IMR-90 (cell line): ENCODE data around the gene IRF2BP1. TPM values are rescaled to one million over a fixed set of nuclear protein-coding genes. Genes with fewer than 3 reads are reported as not detected.

Source experiments
- ATAC-seq: fragments of 200-7000 bp; cut with Tn5 transposase; 2 replicates; pipeline ENCODE4 v1.9.1; 2020; ENCODE audit warnings: low read depth, mild to moderate bottlenecking, moderate library complexity
- BruUV-seq: library from RNA; stranded (reverse); fragments of 400-500 nt; replicated peaks from 2 replicates; lab custom pipeline; 2021; lab: Mats Ljungman, UMichigan
- CTCF ChIA-PET: fragments of 300-600 bp; formaldehyde crosslinking; extraction: SDS; loops from one replicate; lab custom pipeline; 2021; ENCODE audit warnings: antibody characterized with exemption; lab: Yijun Ruan, JAX
- POLR2A ChIA-PET: fragments of 300-600 bp; sonication (Branson Sonifier 250); formaldehyde crosslinking; loops from one replicate; lab custom pipeline; 2022; ENCODE audit warnings: antibody characterized with exemption; ENCODE audit not compliant: unreplicated experiment; lab: Charles Lee
- DNase-seq: peaks from one replicate; pipeline ENCODE4 v3.0.0; 2013
- H2AFZ ChIP-seq: replicated peaks from 2 replicates; pipeline ENCODE3; 2013; ENCODE audit warnings: low read length, mild to moderate bottlenecking; ENCODE audit not compliant: poor library complexity
- H2AK5ac ChIP-seq: 2 replicates; pipeline ENCODE4 v1.6.1; 2013; ENCODE audit warnings: low read depth, low read length, inconsistent platforms
- H2AK9ac ChIP-seq: replicated peaks from 2 replicates; pipeline ENCODE3; 2013; ENCODE audit warnings: mild to moderate bottlenecking, low read depth, low read length, moderate library complexity; ENCODE audit not compliant: poor library complexity
- H2BK120ac ChIP-seq: 2 replicates; pipeline ENCODE4 v1.6.1; 2013; ENCODE audit warnings: low read depth, low read length, inconsistent platforms
- H2BK15ac ChIP-seq: 3 replicates; pipeline ENCODE4 v1.6.1; 2013; ENCODE audit warnings: low read depth, low read length, inconsistent platforms
- H2BK20ac ChIP-seq: 2 replicates; pipeline ENCODE4 v1.6.1; 2013; ENCODE audit warnings: low read depth, mild to moderate bottlenecking, inconsistent platforms, low read length, moderate library complexity
- H2BK5ac ChIP-seq: 2 replicates; pipeline ENCODE4 v1.6.1; 2013; ENCODE audit warnings: mild to moderate bottlenecking, low read depth, low read length, inconsistent platforms; ENCODE audit not compliant: poor library complexity, severe bottlenecking
- H3K14ac ChIP-seq: replicated peaks from 2 replicates; pipeline ENCODE4 v1.6.1; 2013; ENCODE audit warnings: low read depth, low read length, inconsistent platforms
- H3K18ac ChIP-seq: 2 replicates; pipeline ENCODE4 v1.6.1; 2013; ENCODE audit warnings: low read depth, low read length, control low read depth
- H3K23ac ChIP-seq: 2 replicates; pipeline ENCODE4 v1.6.1; 2013; ENCODE audit warnings: low read depth, low read length, inconsistent platforms
- H3K27ac ChIP-seq: 2 replicates; pipeline ENCODE4 v1.5.1; 2013; ENCODE audit warnings: mild to moderate bottlenecking, control low read depth, low read length; ENCODE audit not compliant: insufficient read depth
- H3K27me3 ChIP-seq: 2 replicates; pipeline ENCODE4 v1.6.1; 2013; ENCODE audit warnings: low read length; ENCODE audit not compliant: control insufficient read depth, insufficient read depth
- H3K36me3 ChIP-seq: 2 replicates; pipeline ENCODE4 v1.6.1; 2013; ENCODE audit warnings: low read length, mixed read lengths; ENCODE audit not compliant: control insufficient read depth, insufficient read depth
- H3K4ac ChIP-seq: 2 replicates; pipeline ENCODE4 v1.6.1; 2013; ENCODE audit warnings: low read depth, low read length, inconsistent platforms
- H3K4me1 ChIP-seq: 2 replicates; pipeline ENCODE4 v1.6.1; 2013; ENCODE audit warnings: low read length, mixed read lengths; ENCODE audit not compliant: control insufficient read depth, insufficient read depth
- H3K4me2 ChIP-seq: 2 replicates; pipeline ENCODE4 v1.6.1; 2013; ENCODE audit warnings: low read depth, mild to moderate bottlenecking, control low read depth, low read length, moderate library complexity
- H3K4me3 ChIP-seq: 2 replicates; pipeline ENCODE4 v1.5.1; 2013; ENCODE audit warnings: low read depth, mild to moderate bottlenecking, control low read depth, low read length, moderate library complexity; ENCODE audit not compliant: insufficient read depth
- H3K56ac ChIP-seq: 2 replicates; pipeline ENCODE4 v1.6.1; 2013; ENCODE audit warnings: low read length, inconsistent platforms; ENCODE audit not compliant: insufficient read depth; ENCODE audit errors: extremely low read depth
- H3K79me1 ChIP-seq, 2 experiments: 2 replicates each; pipeline ENCODE4 v1.6.1; 2013; ENCODE audit warnings: low read length in 2 of 2, inconsistent platforms in 1 of 2, low read depth in 1 of 2
- H3K9ac ChIP-seq: 2 replicates; pipeline ENCODE4 v1.6.1; 2013; ENCODE audit warnings: low read depth, low read length, control low read depth
- H3K9me1 ChIP-seq: 2 replicates; pipeline ENCODE4 v1.6.1; 2013; ENCODE audit warnings: low read length, inconsistent platforms; ENCODE audit not compliant: insufficient read depth
- H3K9me3 ChIP-seq: 2 replicates; pipeline ENCODE4 v1.6.1; 2013; ENCODE audit warnings: low read length; ENCODE audit not compliant: control insufficient read depth, insufficient read depth
- H4K20me1 ChIP-seq: 2 replicates; pipeline ENCODE4 v1.6.1; 2013; ENCODE audit warnings: low read length, inconsistent platforms; ENCODE audit not compliant: insufficient read depth
- H4K5ac ChIP-seq: 2 replicates; pipeline ENCODE4 v1.6.1; 2013; ENCODE audit warnings: mild to moderate bottlenecking, low read depth, low read length, control low read depth
- H4K8ac ChIP-seq, 2 experiments: 2 replicates each; pipeline ENCODE4 v1.6.1; 2013; ENCODE audit warnings: low read depth in 2 of 2, low read length in 2 of 2, control low read depth in 1 of 2, inconsistent platforms in 1 of 2
- H4K91ac ChIP-seq: 2 replicates; pipeline ENCODE4 v1.6.1; 2013; ENCODE audit warnings: low read depth, low read length, inconsistent platforms; ENCODE audit not compliant: insufficient read depth
- BHLHE40 ChIP-seq: fragments of 150-350 bp; IDR thresholded peaks from 2 replicates; pipeline ENCODE4 v1.6.1; 2016; ENCODE audit warnings: mild to moderate bottlenecking, low read depth, low read length
- ELK1 ChIP-seq: fragments of 150-350 bp; IDR thresholded peaks from 2 replicates; pipeline ENCODE4 v1.6.1; 2016; ENCODE audit warnings: low read depth, mild to moderate bottlenecking, low read length, moderate library complexity, borderline replicate concordance
- FOS ChIP-seq: fragments of 150-350 bp; IDR thresholded peaks from 2 replicates; pipeline ENCODE4 v1.6.1; 2016; ENCODE audit warnings: low read depth, low read length
- RCOR1 ChIP-seq: IDR thresholded peaks from 2 replicates; pipeline ENCODE4 v1.6.1; 2012; ENCODE audit warnings: mild to moderate bottlenecking, low read length, improper control_type of control experiment; ENCODE audit not compliant: insufficient replicate concordance
- WGBS, 2 experiments: methylation state at CpG; one replicate each; pipeline versions ENCODE4 v1.1.5 to v1.1.7; 2013; ENCODE audit warnings: missing lambda C conversion rate in 2 of 2; ENCODE audit not compliant: insufficient read length in 1 of 2; ENCODE audit errors: extremely low coverage in 2 of 2; 5-methylcytosine and 5-hydroxymethylcytosine counted together
- dilution Hi-C: fragments of 300-500 bp; cut with HindIII; formaldehyde crosslinking; loops from one replicate; pipeline ENCODE4 v1.14.3; 2018; ENCODE audit warnings: low sequenced_read_pairs; ENCODE audit not compliant: unreplicated experiment
- in situ Hi-C: fragments of 300-500 bp; cut with MboI; formaldehyde crosslinking; loops from 3 replicates; pipeline ENCODE4 v1.14.3; 2019; ENCODE audit warnings: low sequenced_read_pairs, inconsistent platforms, mixed read lengths
- intact Hi-C: fragments of 100-400 bp; cut with micrococcal nuclease; formaldehyde crosslinking; loops from 2 replicates; pipeline ENCODE4 v1.10.0; 2022
- polyA plus RNA-seq, 3 experiments: library from polyadenylated mRNA; depleted of rRNA; stranded (reverse); fragments of >200 nt; gene quantifications; 2 replicates each; pipeline ENCODE4 v1.2.3, GENCODE V29; 2012; ENCODE audit warnings: low replicate concordance in 1 of 3
- total RNA-seq: library from RNA; depleted of rRNA; stranded (reverse); fragments of >200 nt; gene quantifications from 2 replicates; pipeline ENCODE4 v1.2.3, GENCODE V29; 2012
- TF ChIP-seq, protein P1 (sequence below): conservative IDR thresholded peaks from 2 replicates; pipeline ENCODE4 v1.5.1; 2012; ENCODE audit warnings: mild to moderate bottlenecking, low read depth, low read length, improper control_type of control experiment

Gene IRF2BP1
- total and polyA plus RNA-seq, 2 of the 4 experiments (the other 2 are of a cell fraction), result 4.5 to 8.5 TPM

DNA sequence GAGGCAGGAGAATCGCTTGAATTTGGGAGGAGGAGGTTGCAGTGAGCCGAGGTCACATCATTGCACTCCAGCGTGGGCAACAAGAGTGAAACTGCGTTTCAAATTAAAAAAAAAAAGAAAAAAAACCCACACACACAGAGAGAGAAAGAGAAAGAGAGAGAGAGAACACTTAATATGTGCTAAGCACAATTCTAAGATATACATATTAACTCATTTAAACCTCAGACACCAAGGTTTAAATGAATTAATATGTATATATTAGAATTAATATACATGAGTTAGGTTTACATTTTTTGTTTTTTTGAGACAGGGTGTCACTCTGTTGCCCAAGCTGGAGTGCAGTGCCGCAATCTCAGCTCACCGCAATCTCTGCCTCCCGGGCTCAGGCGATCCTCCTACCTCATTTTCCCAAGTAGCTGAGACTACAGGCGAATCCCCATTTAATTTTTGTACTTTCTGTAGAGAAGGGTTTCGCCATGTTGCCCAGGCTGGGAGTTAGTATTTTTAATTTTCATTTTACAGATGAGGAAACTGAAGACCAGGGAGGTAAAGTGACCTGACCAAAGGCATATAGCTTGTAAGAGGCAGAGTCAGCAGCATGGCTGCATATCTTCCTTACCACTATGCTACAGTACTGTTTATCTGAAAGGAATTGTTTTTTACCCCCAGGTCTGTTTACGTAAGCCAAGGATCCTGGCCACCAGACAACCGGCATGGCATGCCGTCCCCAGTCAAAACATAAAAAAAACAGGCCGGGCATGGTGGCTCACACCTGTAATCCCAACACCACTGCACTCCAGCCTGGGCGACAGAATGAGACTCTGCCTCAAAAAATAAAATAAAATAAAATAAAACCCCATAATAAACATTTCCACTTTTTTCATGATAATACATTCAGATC, 25.3 kb downstream of the IRF2BP1 start:
- peaks cover 2% of the 10 kb centered on the region; the same call in 1 of the 2 replicates for H3K9me3 ChIP-seq
- no peak overlapping the region for H4K91ac ChIP-seq
- H3K23ac ChIP-seq, result no peak overlapping the region
- H4K5ac ChIP-seq, result no peak overlapping the region
- in situ Hi-C loops (no loop called here), intact Hi-C loops (no loop called here), dilution Hi-C loops (no loop called here)
- CTCF ChIA-PET, result no interaction called here
- no peak for ATAC-seq
- H3K27ac ChIP-seq, result no peak overlapping the region
- H2AK5ac ChIP-seq, result no peak overlapping the region
- H2BK120ac ChIP-seq, result no peak overlapping the region
- no peaks in the 10 kb centered on the region for H3K4me1 ChIP-seq
- no peak for DNase-seq
- H3K36me3 ChIP-seq, result peaks cover 14% of the 10 kb centered on the region
- H3K14ac ChIP-seq, result no peak overlapping the region
- BruUV-seq, result no TSS peak
- no peak overlapping the region for H3K4me3 ChIP-seq
- H3K56ac ChIP-seq, result no peak overlapping the region
- TF ChIP-seq FOS, result no peak
- no peak for TF ChIP-seq RCOR1
- no peak for TF ChIP-seq ELK1
- TF ChIP-seq, protein P1, sequence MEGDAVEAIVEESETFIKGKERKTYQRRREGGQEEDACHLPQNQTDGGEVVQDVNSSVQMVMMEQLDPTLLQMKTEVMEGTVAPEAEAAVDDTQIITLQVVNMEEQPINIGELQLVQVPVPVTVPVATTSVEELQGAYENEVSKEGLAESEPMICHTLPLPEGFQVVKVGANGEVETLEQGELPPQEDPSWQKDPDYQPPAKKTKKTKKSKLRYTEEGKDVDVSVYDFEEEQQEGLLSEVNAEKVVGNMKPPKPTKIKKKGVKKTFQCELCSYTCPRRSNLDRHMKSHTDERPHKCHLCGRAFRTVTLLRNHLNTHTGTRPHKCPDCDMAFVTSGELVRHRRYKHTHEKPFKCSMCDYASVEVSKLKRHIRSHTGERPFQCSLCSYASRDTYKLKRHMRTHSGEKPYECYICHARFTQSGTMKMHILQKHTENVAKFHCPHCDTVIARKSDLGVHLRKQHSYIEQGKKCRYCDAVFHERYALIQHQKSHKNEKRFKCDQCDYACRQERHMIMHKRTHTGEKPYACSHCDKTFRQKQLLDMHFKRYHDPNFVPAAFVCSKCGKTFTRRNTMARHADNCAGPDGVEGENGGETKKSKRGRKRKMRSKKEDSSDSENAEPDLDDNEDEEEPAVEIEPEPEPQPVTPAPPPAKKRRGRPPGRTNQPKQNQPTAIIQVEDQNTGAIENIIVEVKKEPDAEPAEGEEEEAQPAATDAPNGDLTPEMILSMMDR, result no peak
- no peak for TF ChIP-seq BHLHE40
- H4K8ac ChIP-seq, result no peak overlapping the region
- POLR2A ChIA-PET, result no interaction called here
- no peaks in the 10 kb centered on the region for H3K9me1 ChIP-seq
- H3K18ac ChIP-seq, result no peak overlapping the region
- no peak overlapping the region for H2BK20ac ChIP-seq
- H3K4me2 ChIP-seq, result no peak overlapping the region
- peaks cover 24% of the 10 kb centered on the region for H4K20me1 ChIP-seq
- no peak overlapping the region for H3K9ac ChIP-seq
- H2AFZ ChIP-seq, result no peak overlapping the region
- peaks cover 26 to 44% of the 10 kb centered on the region in 2 experiments for H3K79me1 ChIP-seq
- no peak overlapping the region for H2AK9ac ChIP-seq
- H3K4ac ChIP-seq, result no peak overlapping the region
- H2BK5ac ChIP-seq, result no peak overlapping the region
- no peak overlapping the region for H2BK15ac ChIP-seq
- no CpG with 5 or more reads among the region's 15 CpGs for WGBS, 2 experiments
- peaks cover 23% of the 10 kb centered on the region for H3K27me3 ChIP-seq
